Stimulated activated CD8-positive, alpha-beta memory T cell treated with anti-CD3 and anti-CD28 coated beads, Interleukin-7, amount 100 ng/mL, for 48 hours (primary cell): ENCODE results near the gene UST.
"Not testable (repeated sequence)": the region's sequence is repeated elsewhere in the genome, so short reads cannot be mapped to it uniquely, and the experiment has no call there.

Source experiments
- DNase-seq, 2 donors: peaks; one replicate each; pipeline ENCODE4 v3.0.0-alpha.2; 2020; ENCODE audit warnings: low read depth in 1 of 2; ENCODE audit errors: extremely low read depth in 1 of 2

Gene UST

DNA sequence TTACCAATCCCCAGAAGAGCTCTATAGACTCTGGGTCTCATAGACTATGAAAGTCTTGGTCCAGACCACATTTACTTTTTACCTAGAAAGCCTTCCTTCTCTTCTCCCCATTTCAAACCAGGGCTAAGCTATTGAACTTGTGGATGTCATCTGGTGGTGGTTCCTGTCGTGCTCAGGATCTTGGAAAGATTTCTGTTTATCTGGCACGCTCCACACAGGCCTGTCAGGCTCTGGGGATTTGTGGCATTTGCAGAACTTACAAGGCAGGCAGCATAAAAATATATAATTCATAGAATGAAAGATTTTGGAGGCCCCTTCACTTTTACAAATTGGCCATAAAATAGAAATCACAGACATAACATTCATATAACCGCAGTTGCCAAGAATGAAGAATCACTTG, 188.1 kb downstream of the UST start:
- DNase-seq, result no peak

- no peak for DNase-seq
These were observed 189.0 kb downstream of the UST start for GRCh38 chr6:148935705-148936435.

- no peak for DNase-seq
These were observed 196.6 kb downstream of the UST start for GRCh38 chr6:148943451-148943850.

GRCh38 chr6:148944608-148945007, 197.8 kb downstream of the UST start:
- no peak for DNase-seq

- DNase-seq, result no peak
These were observed 198.6 kb downstream of the UST start for GRCh38 chr6:148945301-148946021.

GRCh38 chr6:148947621-148948444, 201.0 kb downstream of the UST start:
- DNase-seq, result peak; percentile 37 to 57

- DNase-seq, result no peak
These were observed 204.8 kb downstream of the UST start for GRCh38 chr6:148951662-148952061.

DNA sequence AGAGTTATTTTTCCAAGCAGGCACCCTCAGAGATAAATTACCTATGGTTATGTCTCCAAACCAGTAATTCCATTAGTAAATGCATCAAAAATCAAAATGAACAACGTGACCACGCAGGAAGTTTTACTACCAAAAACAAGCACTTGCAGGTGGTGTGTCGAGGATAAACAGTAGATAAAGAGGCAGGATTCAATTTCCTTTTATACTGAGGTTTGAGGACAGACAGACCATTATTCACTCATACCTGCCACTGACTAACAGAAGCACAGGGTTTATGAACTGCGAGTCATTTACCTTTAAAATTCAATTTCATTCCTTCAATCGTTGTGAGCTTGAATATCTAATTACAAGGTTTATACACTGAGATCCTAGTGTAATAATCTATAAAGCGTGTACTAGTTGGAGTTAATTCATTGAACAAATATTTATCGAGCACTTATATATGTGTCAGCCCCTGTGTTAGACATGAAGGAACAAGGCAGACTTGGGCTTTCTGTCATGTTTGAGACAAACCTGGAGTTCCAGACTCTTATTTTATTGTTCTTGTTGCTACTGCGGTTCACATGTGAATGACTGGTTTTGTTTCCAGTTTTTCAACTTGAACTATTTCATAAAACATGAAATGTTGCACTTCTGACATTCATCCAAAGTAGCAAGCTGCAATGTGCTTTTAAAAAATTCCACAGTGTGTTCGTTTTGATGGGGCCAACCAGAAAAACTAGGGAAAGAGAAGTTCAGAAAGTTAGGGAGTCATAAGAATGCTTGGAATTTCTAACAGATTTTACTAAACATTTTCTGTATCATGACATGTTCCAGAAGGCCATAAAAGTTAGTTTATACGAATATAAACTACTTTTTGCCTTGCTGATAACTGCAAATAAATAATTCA, 205.6 kb downstream of the UST start:
- no peak for DNase-seq

GRCh38 chr6:148954461-148954860, 207.6 kb downstream of the UST start:
- no peak for DNase-seq

DNA sequence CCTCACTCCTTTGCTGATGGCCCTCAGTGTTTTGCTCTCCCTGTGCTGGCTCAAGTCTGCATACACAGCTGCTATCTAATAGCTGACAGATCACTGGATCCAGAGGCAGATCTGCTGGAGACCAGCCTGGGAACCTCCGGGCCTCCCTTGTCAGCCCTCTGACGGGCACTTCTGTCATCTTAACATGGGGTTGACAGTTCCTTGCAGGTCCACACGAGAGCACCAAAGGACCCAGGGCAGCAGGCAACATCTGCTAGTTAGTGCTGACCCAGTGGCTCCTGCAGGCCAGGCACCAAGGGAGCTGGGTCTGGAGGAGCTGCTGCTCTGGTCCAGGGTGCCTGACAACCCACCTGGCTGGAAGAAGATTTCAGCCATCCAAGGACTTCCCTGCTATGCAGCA, 208.1 kb downstream of the UST start:
- no peak for DNase-seq

DNA sequence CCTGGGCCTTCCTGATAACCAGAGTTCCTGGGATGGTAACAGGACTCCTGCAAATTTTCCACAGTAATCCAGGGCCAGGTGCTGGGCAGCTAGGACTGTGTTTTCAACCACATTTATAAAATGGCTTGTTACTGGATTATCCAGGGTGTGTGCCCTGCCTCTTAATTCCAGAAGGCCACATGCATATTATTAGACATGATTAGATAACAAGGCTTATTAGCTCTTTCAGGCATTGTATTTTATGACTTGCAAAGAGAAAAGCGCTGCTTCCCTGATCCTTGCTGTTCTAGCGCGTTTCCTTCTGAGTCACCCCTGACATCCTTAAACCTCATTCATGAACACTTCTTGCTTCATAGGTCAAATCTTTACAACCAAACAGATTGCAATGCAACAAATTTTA, 208.6 kb downstream of the UST start:
- no peak for DNase-seq

DNA sequence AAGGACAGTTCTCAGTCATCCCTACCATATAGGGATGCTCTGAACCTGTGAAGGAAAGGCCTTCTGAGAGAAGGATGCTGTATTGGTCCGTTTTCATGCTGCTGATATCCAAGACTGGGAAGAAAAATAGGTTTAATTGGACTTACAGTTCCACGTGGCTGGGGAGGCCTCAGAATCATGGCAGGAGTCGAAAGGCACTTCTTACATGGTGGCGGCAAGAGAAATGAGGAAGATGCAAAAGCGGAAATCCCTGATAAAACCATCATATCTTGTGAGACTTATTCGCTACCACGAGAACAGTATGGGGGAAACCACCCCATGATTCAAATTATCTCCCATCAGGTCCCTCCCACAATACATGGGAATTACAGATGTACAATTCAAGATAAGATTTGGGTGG, 209.3 kb downstream of the UST start:
- not testable (repeated sequence) for DNase-seq

GRCh38 chr6:148957752-148958151, 210.9 kb downstream of the UST start:
- no peak for DNase-seq

DNA sequence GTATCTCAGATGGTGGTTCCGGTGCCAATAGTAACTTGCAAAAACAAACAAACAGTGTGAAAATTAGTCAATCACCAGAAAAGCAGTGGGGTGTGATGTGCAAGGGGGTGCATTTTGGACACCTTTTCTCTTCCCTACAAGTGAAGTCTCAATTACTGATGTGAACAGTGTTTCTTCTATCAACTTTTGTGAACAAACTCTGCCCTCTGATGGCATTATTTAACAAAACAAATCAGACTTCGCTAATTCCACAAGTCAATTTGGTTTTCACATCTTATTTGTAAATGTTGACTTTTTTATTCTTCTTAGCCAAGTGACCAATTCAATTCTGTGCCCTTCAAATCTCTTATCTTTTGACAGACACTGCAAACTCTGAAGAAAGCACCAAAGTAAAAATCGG, 212.2 kb downstream of the UST start:
- no peak for DNase-seq

- DNase-seq, result no peak
These were observed 212.7 kb downstream of the UST start for GRCh38 chr6:148959501-148959900.

- no peak for DNase-seq
These were observed 216.2 kb downstream of the UST start for GRCh38 chr6:148962854-148963515.

GRCh38 chr6:148963738-148964137, 216.9 kb downstream of the UST start:
- DNase-seq, result no peak

- DNase-seq, result no peak
These were observed 217.6 kb downstream of the UST start for GRCh38 chr6:148964467-148964866.

DNA sequence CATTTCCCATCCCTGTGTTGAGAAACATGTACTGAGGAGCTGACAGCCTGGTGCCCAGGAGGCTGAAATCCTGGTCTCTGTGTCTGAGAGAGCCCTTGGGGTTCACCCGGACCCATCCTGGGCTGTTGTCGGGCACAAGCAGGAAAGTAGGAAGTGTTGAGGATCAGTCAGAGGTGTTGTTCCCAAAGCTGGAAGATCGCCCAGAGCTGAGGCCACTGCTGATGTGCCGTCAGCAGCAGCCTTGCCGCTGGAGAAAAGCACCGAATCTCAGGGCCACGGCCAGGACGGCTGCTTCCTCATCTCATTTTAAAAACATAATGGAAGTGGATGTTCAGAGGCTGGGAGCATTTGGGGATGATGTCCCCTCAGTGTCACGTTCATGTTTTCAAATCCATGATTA, 218.5 kb downstream of the UST start:
- no peak for DNase-seq

DNA sequence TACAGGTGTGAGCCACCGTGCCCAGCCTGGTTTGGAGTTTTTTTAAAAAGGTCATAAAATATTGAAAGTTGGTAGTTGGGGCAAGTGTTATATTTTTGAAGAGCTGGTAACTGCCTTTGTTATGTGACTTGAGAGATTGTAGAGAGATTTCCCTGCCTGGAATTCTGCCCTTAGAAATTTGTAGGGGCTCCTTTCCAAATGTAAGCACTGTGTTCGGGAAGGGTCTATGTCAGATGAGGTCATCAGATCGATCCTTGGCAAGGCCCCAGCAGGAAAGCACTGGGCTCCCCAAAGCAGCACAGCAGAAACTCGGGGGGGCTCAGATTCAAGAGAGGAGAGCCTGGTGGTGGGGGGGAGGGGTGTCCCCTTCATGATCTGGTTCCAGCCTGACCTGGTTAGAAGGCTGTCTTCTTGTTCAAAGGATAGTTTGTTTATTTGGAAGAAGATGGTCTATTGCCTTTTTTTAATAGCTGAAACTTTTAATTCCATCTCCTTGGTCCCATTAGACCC, 220.2 kb downstream of the UST start:
- no peak for DNase-seq
